ENCODE results near the gene FIBP.

The FIBP gene

DNA sequence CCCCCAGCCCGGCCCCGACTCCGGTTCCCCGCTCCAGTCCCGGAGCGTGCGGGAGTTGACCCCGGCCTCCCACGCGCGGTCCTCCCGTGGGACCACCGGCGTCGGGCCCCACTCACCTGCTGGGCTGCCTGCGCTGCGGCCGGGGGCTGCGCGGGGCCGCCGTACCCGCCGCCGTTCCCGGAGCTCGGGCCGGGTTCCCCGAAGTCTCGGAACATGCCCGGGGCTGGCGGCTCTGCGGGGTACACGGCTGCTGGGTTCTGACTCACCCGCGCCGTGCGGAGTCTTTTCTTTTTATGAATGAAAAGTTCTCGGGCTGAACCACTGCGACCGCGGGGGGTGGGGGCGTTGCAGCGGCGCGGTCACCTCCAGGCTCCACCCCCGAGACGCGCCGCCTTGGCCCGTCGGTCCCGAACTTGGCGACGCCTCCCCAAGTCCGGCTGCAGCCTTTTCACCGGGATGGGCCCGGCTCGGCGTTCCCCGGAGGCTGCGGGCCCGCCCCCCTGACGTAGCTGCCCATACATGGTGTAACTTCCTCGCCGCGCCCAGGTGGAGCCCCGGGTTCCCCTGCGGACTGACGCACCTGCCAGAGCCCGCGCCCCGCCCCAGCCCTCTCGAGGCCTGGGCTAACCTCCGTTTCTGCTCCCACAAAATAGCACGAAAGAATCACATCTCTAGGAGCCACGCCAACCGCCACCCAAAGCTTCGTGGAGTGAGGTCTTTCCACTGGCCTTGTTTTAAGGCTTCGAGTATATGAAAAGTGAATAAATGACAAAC lies 12.0 kb upstream of the FIBP start, which contains the start of gene FOSL1:
FOSL1 (minus strand) TSS at position 264 of the 774 bp plus-strand sequence; CDS start at position 215, 49 bp downstream.
- DNase-seq (ENCODE audit: low read depth): peak; percentile 85
- peak within 1 kb of the TSS; percentile 88 for H3K4me3 ChIP-seq (ENCODE audit: low read length)
- TF ChIP-seq, protein P1, sequence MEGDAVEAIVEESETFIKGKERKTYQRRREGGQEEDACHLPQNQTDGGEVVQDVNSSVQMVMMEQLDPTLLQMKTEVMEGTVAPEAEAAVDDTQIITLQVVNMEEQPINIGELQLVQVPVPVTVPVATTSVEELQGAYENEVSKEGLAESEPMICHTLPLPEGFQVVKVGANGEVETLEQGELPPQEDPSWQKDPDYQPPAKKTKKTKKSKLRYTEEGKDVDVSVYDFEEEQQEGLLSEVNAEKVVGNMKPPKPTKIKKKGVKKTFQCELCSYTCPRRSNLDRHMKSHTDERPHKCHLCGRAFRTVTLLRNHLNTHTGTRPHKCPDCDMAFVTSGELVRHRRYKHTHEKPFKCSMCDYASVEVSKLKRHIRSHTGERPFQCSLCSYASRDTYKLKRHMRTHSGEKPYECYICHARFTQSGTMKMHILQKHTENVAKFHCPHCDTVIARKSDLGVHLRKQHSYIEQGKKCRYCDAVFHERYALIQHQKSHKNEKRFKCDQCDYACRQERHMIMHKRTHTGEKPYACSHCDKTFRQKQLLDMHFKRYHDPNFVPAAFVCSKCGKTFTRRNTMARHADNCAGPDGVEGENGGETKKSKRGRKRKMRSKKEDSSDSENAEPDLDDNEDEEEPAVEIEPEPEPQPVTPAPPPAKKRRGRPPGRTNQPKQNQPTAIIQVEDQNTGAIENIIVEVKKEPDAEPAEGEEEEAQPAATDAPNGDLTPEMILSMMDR (conservative IDR thresholded peaks at IDR 0.05; ENCODE audit: low read depth, low read length): no peak

DNA sequence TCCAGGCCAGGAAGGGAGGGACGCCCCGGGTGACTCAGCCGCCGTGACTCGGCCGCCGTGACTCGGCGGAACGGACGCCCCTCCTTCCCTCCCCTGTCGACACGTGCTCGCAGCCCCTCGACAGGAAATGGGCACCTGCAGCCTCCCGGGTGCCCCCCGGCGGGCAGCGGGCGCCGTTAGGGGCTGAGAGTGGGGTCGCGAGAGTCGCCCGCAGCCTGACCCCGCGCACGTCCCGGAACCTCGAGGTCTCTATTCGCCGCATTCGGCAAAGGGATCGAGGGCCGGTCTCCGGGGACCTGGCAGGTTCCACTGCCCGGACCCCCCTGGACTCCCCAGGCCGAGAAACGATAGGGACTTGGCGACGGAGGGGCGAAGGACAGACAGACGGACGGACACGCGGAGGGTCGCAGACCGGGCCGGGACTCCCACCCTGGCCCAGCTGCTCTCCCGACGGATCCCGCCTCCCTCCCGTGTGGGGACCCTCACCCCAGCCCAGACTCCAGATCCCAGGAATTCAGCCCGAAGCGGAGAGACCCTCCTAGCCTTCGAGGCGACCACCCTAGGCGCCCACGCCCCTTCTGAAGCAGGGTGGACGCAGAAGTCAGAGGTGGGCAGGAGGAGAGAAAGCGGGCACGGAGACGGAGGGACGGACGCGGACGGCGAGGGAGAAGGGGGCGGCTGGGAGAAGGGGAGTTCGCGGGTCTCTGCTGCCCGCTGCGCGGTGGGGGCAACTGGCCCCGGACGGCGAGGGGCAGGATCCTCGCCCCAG lies 11.3 kb upstream of the FIBP start:
- H3K4me3 ChIP-seq (ENCODE audit: low read length): peak overlapping the region; percentile 88
- DNase-seq (ENCODE audit: low read depth): no peak
- TF ChIP-seq, protein P1 (conservative IDR thresholded peaks at IDR 0.05; ENCODE audit: low read depth, low read length): no peak

DNA sequence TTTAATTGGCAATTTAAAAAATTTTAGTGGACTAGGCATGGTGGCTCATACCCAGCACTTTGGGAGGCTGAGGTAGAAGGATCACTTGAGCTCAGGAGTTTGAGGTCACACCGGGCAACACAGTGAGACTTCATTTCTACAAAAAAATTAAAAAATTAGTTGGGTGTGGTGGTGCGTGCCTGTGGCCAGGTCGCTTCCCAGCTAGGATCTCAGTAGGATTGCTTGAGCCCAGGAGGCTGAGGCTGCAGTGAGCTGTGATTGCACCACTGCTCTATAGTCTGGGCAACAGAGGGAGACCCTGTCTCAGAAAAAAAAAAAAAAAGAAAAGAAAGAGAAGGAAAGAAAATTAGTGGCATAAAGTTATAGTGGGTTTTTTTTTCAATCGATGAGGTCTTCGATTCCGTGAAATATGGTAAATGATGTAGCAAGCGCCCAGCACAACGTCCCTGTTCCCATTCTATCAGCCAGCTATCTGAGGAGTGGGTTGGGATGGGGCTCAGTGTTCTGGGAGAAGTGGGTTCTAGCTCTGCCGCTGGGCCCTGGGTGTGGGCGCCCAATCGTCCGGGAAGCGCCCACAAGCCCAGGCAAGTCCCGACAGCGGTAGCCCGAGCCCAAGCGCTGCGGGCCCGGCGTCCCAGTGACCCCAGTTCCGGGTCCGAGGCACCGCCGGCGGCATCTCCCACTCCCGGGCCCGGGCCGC lies 10.5 kb upstream of the FIBP start:
- no peak for DNase-seq (ENCODE audit: low read depth)
- H3K4me3 ChIP-seq (ENCODE audit: low read length): peak overlapping the region; percentile 88
- TF ChIP-seq, protein P1 (conservative IDR thresholded peaks at IDR 0.05; ENCODE audit: low read depth, low read length): no peak

DNA sequence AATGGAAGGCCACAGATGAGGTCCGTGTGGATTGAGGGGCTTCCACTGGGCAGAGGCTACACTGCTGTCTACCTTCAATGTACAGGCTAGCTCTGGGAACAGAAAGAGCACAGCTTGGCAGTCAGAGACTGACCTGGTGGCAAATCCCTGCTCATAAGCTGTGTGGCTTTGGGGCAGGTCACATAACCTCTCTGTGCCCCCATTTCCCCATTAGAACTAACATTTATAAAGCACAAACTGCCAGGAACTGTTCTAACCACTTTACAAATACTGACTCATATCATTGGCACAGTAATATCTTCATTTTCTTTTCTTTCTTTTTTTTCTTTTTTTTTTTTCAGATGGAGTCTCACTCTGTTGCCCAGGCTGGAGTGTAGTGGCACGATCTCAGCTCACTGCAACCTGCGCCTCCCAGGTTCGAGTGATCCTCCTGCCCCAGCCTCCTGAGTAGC lies 8.8 kb upstream of the FIBP start:
- H3K4me3 ChIP-seq (ENCODE audit: low read length): no peak overlapping the region
- TF ChIP-seq, protein P1 (conservative IDR thresholded peaks at IDR 0.05; ENCODE audit: low read depth, low read length): no peak
- no peak for DNase-seq (ENCODE audit: low read depth)

DNA sequence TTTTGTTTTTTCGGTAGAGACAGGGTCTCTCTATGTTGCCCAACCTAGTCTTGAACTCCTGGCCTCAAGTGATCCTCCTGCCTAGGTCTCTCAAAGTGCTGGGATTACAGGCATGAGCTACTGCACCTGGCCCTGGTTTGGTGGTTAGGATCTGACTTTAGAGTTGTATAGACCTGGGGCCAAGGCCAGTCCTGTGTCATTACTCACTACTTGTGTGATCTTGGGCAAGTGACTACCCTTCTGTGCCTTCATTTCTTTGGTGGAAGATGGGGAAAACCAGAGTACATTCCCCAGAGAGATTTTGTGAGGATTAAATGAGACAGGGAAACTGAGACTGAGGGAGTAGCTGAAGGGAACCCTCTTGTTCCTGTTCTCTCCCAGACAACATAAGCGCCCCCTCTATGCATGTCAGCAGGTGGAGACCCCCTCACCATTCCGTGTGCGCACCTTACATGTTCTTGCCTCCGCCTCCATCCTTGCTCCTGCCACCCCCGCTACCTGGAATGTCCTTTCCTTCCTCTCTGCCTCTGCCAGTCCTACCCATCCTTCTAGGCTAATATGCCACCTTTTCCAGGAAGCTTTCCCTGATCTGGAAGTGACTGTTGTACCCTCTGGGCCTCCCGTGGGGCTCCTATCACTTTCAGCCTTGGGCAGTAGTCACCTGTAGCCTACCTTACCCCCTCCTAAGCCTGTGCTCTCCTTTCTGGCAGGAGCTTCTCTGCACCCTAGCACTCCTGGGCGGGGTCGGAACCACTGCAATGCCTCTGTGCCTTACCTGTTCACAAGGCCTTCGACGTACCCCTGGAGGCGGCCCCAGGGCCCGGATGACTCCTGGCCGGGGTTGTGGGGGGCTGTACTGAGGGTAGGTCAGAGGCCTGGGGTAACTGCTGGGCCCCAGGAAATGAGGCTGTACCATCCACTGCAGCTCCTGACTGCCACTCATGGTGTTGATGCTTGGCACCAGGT lies 8.0 kb upstream of the FIBP start:
- TF ChIP-seq, protein P1 (conservative IDR thresholded peaks at IDR 0.05; ENCODE audit: low read depth, low read length): no peak
- DNase-seq (ENCODE audit: low read depth): no peak
- H3K4me3 ChIP-seq (ENCODE audit: low read length): no peak overlapping the region

DNA sequence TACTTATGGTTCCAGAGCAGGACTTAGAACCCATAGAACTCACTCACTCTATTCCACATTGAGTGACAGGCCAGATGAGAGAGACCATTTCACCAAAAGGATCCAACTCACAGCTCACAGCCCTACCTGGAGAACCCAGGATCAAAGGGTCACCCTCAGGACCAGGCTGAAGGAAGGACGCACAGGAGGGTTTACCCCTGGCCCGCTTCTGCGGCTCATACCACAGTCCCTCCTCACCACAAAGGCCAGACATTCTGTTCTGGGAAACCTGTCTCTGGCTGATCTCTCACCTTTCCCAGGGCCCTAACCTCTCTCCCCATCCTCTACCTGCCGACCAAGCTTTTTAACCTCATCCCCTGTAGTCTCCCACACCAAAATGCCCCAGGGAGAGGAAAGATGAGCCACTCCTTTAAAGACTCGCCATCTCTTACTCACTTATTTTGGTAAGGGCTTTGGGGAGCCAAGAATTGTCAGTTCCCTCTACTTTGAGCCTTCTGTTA lies 7.3 kb upstream of the FIBP start:
- no peak overlapping the region for H3K4me3 ChIP-seq (ENCODE audit: low read length)
- TF ChIP-seq, protein P1 (conservative IDR thresholded peaks at IDR 0.05; ENCODE audit: low read depth, low read length): no peak
- DNase-seq (ENCODE audit: low read depth): no peak
